GM12872 (cell line): ENCODE measurements around the gene PPP2R2C.

Experiments
- CTCF ChIP-seq: IDR thresholded peaks from 3 replicates; pipeline ENCODE4 v1.5.1; 2011; ENCODE audit warnings: low read depth, mild to moderate bottlenecking, low read length, moderate library complexity; ENCODE audit not compliant: insufficient read depth

Gene PPP2R2C

GRCh38 chr4:6292376-6293096 lies 179.9 kb downstream of the PPP2R2C start:
- TF ChIP-seq CTCF: no peak

- no peak for TF ChIP-seq CTCF
Observed at GRCh38 chr4:6291784-6292297, 180.6 kb downstream of the PPP2R2C start.

- no peak for TF ChIP-seq CTCF
Observed at GRCh38 chr4:6290769-6291547, 181.5 kb downstream of the PPP2R2C start.

- TF ChIP-seq CTCF: no peak
Observed at GRCh38 chr4:6290256-6290655, 182.2 kb downstream of the PPP2R2C start.

GRCh38 chr4:6288871-6289270 lies 183.5 kb downstream of the PPP2R2C start:
- no peak for TF ChIP-seq CTCF

- TF ChIP-seq CTCF: no peak
Observed at GRCh38 chr4:6288342-6288741, 184.1 kb downstream of the PPP2R2C start.

- TF ChIP-seq CTCF: no peak
Observed at GRCh38 chr4:6287017-6287788, 185.2 kb downstream of the PPP2R2C start.
